K562 (cell line): ENCODE data around the gene SOBP. TPM values are rescaled to one million over a fixed set of nuclear protein-coding genes. Genes with fewer than 3 reads are reported as not detected.

ENCODE experiments used
- BRD4 ChIP-seq: fragments of 200-600 bp; sonication (generic); IDR thresholded peaks from 2 replicates; pipeline ENCODE4 v1.6.1; 2017; ENCODE audit warnings: inconsistent platforms
- CBFB ChIP-seq: sonication (generic); formaldehyde crosslinking; IDR thresholded peaks from 2 replicates; pipeline ENCODE4 v1.4.0; 2020; ENCODE audit warnings: mild to moderate bottlenecking, missing genetic modification reagents
- ELF2 ChIP-seq: fragments of 250-450 bp; sonication (Bioruptor Pico); IDR thresholded peaks from 2 replicates; pipeline ENCODE4 v1.5.0; 2021; ENCODE audit warnings: mild to moderate bottlenecking
- ETV1 ChIP-seq: fragments of 450-650 bp; conservative IDR thresholded peaks from 2 replicates; pipeline ENCODE4 v1.6.1; 2016; ENCODE audit warnings: missing genetic modification characterization, control low read depth, low read depth, missing compliant biosample characterization
- L3MBTL2 ChIP-seq: fragments of 450-650 bp; IDR thresholded peaks from 2 replicates; pipeline ENCODE4 v1.6.1; 2016; ENCODE audit warnings: mild to moderate bottlenecking, moderate library complexity
- NR2F6 ChIP-seq: fragments of 450-650 bp; formaldehyde crosslinking; IDR thresholded peaks from 2 replicates; pipeline ENCODE4 v1.4.0; 2020; ENCODE audit warnings: mild to moderate bottlenecking
- POLR2AphosphoS2 ChIP-seq: IDR thresholded peaks from 2 replicates; pipeline ENCODE4 v1.6.1; 2012; ENCODE audit warnings: low read length, improper control_type of control experiment
- RBM22 ChIP-seq: fragments of 200-400 bp; formaldehyde crosslinking; IDR thresholded peaks from 2 replicates; pipeline ENCODE4 v1.6.1; 2018; ENCODE audit warnings: low read length, low read depth; ENCODE audit not compliant: poor library complexity, severe bottlenecking
- ZBTB17 ChIP-seq: fragments of 450-650 bp; formaldehyde crosslinking; IDR thresholded peaks from 2 replicates; pipeline ENCODE4 v1.4.0; 2020; ENCODE audit warnings: mild to moderate bottlenecking
- ZNF586 ChIP-seq: fragments of 450-650 bp; formaldehyde crosslinking; conservative IDR thresholded peaks from 2 replicates; pipeline ENCODE4 v1.4.0; 2020; ENCODE audit warnings: mild to moderate bottlenecking, moderate library complexity
- ZSCAN29 ChIP-seq: fragments of 450-650 bp; IDR thresholded peaks from 2 replicates; pipeline ENCODE4 v1.6.1; 2017
- polyA plus RNA-seq, 8 experiments: library from polyadenylated mRNA; depleted of rRNA in 4 of 8; stranded (reverse) in 5 of 8; unstranded in 3 of 8; fragments of >200 nt; fragmentation: Nextera tagmentation in 2 of 8; fragmentation: Illumina TruSeq in 1 of 8; extraction: Ambion mirVana in 2 of 8; extraction: Trizol in 1 of 8; gene quantifications; 2 replicates each; pipeline versions ENCODE4 v1.2.1 to v1.2.3, GENCODE V29; 2011 to 2014; ENCODE audit warnings: inconsistent platforms in 1 of 8, missing spikeins in 1 of 8
- total RNA-seq, 7 experiments: library from RNA; depleted of rRNA in 6 of 7; stranded (reverse); fragments of >200 nt in 6 of 7; fragmentation: Illumina TruSeq in 2 of 7; extraction: Trizol in 2 of 7; gene quantifications; 2 replicates each; pipeline versions ENCODE4 v1.2.1 to v1.2.3, GENCODE V29; 2011 to 2021; ENCODE audit warnings: low replicate concordance in 1 of 7
- TF ChIP-seq, protein P1 (sequence below): fragments of 250-450 bp; sonication (Bioruptor Pico); IDR thresholded peaks from 2 replicates; pipeline ENCODE4 v1.8.0; 2022; ENCODE audit warnings: inconsistent platforms
- TF ChIP-seq, protein P2 (sequence below): fragments of 450-650 bp; IDR thresholded peaks from 2 replicates; pipeline ENCODE4 v1.7.0; 2016; ENCODE audit warnings: borderline replicate concordance

The SOBP gene
- total and polyA plus RNA-seq, 9 of the 15 experiments (the other 6 are each of a cell fraction or from before 2014, with no cell fraction given), result 0.16 TPM; not detected in 8

DNA sequence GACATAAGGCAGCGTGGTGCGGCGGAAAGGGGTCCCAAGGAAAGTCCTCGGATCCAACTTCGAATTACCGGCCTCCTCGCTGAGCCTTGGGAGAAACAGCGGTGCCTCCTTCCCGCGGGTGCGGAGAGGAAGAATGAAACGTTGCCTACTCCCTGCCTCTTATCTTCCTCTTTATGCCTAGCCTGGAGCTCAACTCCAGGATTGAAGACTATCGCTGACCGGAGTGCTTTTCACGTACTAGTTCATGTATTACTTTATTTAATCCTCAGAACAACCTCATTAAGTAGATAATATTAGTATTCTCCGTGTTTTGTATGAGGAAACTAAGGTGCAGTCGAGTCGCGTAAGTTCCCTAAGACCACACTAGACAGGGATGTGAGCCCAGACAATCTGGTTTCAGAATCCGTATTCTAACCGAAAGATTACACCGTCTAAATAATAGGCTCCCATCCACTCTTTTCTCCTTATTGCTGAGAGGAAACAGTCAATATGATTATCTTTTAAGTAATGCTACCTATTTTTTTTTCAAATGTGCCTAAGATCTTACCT, 29.8 kb upstream of the SOBP start (continued):
- TF ChIP-seq, protein P1, sequence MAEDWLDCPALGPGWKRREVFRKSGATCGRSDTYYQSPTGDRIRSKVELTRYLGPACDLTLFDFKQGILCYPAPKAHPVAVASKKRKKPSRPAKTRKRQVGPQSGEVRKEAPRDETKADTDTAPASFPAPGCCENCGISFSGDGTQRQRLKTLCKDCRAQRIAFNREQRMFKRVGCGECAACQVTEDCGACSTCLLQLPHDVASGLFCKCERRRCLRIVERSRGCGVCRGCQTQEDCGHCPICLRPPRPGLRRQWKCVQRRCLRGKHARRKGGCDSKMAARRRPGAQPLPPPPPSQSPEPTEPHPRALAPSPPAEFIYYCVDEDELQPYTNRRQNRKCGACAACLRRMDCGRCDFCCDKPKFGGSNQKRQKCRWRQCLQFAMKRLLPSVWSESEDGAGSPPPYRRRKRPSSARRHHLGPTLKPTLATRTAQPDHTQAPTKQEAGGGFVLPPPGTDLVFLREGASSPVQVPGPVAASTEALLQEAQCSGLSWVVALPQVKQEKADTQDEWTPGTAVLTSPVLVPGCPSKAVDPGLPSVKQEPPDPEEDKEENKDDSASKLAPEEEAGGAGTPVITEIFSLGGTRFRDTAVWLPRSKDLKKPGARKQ (CRISPR knock-in tag), result 0 out of 2 replicates have a peak, but pooled peaks have one; percentile 2
- TF ChIP-seq ZNF586, result no peak
- no peak for TF ChIP-seq ZBTB17 (CRISPR knock-in tag)
- no peak for TF ChIP-seq NR2F6 (CRISPR knock-in tag)
- no peak for TF ChIP-seq BRD4
- no peak for TF ChIP-seq RBM22
- 0 out of 2 replicates have a peak, but pooled peaks have one; percentile 14 for TF ChIP-seq ELF2 (CRISPR knock-in tag)
- TF ChIP-seq, protein P2, sequence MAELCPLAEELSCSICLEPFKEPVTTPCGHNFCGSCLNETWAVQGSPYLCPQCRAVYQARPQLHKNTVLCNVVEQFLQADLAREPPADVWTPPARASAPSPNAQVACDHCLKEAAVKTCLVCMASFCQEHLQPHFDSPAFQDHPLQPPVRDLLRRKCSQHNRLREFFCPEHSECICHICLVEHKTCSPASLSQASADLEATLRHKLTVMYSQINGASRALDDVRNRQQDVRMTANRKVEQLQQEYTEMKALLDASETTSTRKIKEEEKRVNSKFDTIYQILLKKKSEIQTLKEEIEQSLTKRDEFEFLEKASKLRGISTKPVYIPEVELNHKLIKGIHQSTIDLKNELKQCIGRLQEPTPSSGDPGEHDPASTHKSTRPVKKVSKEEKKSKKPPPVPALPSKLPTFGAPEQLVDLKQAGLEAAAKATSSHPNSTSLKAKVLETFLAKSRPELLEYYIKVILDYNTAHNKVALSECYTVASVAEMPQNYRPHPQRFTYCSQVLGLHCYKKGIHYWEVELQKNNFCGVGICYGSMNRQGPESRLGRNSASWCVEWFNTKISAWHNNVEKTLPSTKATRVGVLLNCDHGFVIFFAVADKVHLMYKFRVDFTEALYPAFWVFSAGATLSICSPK, result no peak
- TF ChIP-seq CBFB, result no peak
- no peak for TF ChIP-seq POLR2AphosphoS2
- peak; percentile 63; the same call in 1 of the 2 replicates for TF ChIP-seq L3MBTL2
- no peak for TF ChIP-seq ETV1 (tag)
- 0 out of 2 replicates have a peak, but pooled peaks have one; percentile 84 for TF ChIP-seq ZSCAN29
